Activated CD4-positive, CD25-positive, alpha-beta regulatory T cell (primary cell): ENCODE results near the gene VSIG2.

Experiments used
- DNase-seq, 4 experiments: peaks; one replicate each; lab custom pipeline; 2025; lab: John Stamatoyannopoulos, UW

VSIG2 gene

DNA sequence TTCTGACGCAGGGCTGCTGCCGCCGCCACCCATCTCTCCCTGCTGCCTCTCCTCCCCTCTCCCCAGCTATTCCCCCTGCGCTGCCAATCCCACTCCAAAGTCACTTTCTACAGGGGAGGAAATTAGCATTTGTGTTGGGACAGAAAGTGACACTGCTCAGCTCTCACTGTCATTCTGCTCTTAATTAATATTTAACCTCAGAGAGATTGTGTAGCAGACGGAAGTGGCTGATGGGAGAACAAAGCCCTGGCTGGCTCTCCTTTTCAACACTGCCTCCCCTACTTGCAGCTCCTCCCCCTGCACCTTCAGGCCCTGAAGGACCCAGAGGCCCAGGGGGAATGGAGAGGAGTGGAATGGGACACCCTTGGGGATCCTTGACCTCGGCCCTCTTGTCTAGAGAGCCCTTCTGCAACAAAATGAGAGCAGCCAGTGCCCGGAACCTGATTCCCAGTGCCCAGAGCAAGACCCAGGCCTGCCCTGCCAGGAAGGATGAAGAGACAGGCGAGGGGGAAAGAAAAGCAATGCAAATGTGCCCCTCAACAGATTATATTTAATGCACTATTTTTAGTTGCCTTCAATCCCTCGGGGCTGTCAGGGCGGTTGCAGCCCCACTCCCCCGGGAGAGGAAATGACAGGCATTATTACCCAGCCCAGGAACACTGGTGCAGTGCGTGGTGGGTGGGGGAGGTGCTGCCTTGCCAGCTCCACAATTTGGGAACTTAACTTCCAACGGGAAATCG lies 26.9 kb downstream of the VSIG2 start:
- DNase-seq = no peak

DNA sequence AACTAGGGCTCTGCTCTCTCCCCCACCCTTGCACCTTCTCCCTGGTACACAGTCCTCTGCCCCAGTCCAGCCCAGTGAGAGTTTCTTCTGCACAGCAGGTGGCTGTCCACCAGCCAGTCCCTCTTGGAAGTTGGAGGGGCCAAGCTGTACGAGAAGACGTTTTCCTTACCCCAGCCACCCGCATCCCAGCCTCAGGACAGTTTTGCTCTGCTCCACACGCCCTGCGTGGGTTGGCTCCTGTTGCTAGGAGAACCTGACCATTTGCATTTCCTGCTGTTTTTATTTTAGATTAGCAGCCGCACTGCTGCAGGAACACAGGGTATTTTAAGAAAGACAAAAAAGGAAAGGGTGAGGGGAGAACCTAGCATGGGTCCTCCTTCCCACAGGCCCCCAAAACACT lies 29.9 kb downstream of the VSIG2 start:
- no peak for DNase-seq

DNA sequence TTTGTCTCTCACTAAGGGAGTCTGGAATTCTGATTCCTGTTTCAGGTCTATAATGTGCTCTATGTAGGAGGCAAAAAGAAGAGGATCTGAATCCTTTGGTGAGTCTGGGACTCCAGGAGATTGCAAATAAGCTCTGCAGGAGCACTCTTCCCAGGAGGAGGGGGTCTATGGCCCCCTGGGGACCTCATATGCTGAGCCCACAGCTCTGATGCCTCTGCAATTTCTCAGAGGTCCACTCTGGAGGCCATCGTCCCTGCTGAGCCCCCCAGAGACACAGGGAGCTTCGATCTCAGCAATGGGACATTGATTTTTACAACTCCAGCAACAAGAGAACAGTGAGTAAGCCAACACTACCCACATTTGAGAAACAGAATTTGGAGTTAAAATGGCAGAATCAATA lies 32.5 kb downstream of the VSIG2 start:
- no peak for DNase-seq

DNA sequence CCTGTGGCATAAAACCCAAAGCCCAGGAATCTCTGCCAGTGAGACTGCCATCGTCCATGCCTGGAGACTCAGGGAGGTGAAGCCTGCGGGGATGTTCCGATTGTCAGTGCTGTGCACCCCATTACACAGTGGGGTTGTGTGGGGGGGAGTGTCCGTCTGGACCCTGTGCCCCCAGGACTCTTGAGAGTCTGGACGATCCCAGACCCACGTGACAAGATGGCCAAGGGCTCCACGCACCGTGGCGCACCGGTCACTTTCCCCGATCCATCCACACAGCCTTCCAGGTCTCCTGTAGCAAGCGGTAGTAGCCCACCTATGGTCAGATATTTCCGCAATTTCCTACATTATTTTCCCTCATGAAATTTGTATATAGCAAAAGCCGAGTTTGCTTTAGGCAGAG lies 33.3 kb downstream of the VSIG2 start:
- no peak for DNase-seq

DNA sequence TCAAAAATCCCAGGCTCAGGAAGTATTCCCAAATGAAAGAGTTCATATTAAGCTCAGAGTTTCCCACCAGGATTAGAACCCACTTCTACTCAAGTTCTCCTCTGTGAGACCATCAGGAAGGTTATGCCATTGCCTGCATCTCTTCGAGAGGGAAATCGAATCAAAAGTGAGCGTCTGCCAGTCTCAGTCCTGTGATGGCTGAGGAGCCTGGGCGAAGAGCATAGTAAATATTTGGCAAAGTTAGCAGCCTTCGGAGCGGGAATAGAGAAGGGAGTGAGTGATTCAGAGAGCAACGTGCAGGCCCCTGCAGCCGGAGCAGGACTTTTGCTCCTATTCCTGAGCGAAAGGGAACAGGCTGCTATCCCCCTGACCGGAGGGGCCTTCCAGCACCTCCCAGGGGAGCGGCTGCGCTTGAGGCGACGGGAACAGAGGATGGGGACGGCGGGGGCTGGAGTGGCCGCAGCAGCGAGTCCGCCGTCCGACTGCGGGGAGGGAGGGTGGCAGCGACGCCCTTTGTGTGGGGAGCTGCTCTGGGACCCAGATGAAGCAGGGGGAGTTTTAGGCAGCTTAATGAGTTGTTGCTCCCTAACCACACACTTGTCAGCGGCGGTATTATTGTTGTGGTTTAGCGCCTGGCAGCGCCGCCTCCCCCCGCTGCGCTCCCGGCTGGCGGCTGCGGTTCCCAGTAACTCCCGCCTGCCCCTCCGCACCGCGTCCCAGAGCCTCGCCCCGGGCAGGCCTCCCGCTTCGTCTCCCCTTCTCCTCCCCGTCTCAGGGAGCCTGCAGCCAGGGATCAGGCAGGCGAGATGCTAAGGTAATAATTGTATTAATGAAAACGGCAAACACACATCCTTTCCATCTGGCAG lies 34.0 kb downstream of the VSIG2 start:
- DNase-seq = no peak

DNA sequence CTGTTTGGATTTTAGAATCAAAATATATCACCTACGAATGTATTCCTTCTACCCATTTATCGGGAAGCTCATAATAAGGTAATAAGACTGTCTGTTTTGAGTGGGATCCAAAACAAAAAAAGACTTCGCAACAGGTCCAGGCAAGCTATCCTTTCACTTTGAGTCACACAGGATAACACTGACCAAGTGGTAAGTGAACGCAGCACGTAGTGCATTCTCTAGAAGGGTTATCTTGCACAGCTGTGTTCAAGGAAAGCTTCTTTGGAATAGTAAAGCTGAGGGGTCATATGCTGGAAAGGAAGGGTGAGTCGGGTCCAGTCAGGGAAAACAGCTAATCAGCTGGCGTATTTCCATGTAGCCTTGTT lies 34.7 kb downstream of the VSIG2 start:
- no peak for DNase-seq

DNA sequence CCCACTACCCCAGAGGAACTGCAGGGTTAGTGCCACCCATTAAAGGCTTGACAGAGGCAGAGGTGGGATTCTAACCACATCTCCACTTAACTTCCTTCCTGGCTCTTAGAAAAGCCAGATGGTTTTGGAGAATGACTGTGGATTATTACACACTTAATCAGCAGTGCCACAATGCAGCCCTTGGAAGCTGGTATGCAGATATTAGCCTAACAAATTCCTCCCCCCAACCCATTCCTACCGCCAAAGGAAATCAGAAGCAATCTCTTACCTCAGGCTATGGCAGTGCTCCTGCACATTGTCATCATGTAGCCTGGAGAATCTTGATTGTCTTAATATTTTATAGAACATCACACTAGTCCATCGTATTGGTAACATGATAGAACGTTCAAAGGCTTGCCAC lies 35.5 kb downstream of the VSIG2 start:
- no peak for DNase-seq

DNA sequence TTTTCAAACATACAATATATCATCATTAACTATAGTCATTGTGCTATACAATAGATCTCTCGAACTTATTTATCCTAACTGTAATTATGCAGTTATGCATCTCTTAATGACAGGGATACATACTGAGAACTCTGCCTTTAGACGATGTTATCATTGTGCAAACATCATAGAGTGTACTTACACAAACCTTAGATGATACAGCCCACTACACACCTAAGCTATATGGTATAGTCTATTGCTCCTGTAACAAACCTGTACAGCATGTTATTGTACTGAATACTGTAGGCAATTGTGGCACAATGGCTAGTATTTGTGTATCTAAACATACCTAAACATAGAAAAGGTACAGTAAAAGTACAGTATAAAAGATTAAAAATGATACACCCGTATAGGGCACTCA lies 39.7 kb downstream of the VSIG2 start:
- no peak for DNase-seq

DNA sequence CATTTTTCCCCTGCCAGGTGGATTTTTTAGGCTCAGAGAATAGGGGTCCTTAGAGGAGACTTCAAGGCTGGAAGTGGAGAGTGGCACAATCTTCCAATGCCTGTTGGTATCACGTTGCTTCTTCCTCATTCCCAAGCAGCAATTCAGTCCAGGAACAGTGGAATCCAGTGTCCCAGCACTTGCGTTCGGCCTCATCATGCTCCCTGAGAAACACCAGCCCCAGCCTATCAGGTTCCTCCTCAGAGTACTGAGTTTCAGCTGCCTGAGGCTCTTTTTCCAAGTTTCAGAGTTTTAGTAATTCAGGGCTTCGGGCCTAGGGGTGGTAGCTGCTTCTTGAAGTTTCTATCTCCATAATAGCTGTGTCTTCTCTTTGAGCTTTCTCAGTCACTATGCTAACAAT lies 44.2 kb downstream of the VSIG2 start:
- DNase-seq = no peak

DNA sequence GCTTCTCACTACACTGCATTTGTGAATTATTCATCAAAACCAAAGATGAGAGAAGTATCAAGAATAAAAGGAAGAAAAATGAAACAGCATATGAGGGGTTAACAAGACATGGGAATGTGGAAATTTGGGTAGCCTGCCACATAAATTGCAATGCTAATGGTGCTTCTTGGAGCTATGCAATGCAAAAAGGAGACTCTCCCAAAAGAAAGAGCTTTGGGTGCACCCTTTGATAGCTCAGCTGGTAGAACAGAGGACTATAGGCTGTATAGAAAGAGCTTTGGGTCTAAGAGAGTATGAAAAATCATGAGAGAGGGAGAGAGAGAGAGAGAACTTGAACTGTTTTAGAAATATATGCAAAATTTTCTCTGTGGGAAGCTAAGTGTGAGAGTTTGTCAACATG lies 52.0 kb downstream of the VSIG2 start:
- DNase-seq = no peak

DNA sequence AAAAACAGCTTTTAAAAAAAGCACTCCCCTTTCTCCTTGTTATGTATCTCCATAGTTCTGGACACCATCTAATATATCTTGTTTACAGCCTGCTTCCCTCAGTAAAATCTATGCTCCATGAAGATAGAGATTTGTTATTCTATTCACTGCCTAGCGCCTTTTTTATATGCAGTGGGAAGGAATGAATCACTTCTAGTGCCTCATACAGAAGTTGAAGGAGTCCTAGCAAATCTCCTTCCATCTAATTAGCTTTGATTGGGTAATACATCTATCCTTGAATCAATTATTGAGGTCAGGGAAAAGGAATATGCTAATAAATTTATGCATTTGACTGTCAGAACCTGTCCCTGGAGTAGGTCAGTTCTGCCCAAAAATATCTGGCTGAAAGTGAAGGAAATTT lies 52.5 kb downstream of the VSIG2 start:
- DNase-seq = no peak
